NCI-H748 (cell line): ENCODE results near the gene PTPN7.
"Not testable (repeated sequence)": the region's sequence is repeated elsewhere in the genome, so short reads cannot be mapped to it uniquely, and the experiment has no call there.

Source experiments
- DNase-seq: peaks from one replicate; lab custom pipeline; 2025; ENCODE audit not compliant: unreplicated experiment; lab: John Stamatoyannopoulos, UW

Gene PTPN7

DNA sequence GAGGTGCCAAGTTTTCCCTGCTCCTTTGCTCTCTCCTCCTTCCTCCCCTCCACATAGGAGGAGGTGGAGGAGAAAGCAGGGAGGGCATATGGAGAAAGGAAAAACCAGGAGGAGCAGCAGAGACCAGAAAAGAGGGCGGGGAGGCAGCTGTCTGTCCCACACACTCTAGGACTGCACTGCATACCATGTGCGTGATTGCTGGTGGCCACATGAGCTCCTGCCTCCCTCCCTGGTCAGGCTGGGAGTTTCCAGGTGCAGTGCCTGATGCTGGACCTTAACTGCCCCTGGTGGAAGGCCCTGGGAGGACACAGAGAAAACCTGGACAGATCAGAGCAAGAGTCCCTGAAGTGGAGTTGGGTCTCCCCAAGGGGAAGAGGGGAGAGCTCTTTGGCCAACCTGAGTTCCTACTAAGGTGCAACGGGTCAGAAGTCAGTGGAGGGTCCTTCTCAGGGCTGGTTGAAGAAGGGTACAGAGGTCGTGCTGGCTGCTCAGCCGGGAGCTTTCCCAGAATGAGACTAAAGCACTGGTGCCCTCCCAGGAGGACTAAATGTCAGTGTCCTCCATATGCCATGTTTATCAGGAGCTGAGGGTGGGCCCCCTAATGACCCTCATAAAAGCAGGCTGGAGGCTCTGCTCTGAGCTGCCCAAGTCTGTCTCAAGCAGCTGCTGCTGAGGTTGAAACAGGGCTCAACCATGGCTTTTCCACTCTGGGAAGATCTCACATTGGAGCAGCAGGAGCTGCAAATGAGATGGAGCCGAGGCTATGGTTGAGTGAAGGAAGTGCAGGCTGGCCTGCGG lies 29.7 kb upstream of the PTPN7 start:
- peak; percentile 6 for DNase-seq

DNA sequence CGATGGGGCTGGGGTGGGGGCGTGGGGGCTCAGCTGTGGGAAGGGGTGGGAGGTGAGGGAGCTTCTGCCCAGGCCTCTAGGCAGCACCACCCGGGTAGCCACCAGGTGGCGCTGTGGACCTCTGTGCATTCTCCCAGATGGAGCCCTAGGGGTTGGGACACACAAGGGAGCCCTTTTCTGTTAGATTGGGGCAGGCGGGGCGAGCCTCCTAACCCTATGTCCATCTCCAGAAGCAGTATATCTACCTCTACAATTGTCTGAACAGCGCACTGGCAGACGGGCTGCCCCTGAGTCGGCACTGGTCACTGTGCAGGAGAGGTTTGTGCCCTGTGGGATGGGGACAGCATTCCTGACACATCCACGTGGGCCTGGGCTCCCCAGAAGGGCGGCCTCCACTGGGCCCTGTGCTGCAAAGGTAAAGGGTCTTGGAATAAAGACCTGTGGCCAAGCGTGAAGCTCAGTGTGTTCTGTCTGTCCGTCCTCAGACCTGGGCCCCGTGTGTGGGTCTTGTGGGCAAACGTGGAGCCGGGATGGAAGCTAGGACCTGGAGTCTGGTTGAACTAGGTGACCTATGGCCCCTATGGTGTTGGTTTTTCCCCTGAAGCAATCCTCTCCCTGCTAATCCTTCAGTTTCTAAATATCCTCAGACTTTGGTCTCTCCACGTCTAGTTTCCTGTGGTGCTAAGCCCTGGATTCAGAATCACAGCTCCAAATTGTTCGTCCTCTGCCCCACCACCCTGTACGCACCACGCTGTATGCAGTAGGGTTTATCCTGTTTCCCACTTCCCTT lies 28.8 kb upstream of the PTPN7 start:
- DNase-seq, result peak; percentile 57

- no peak for DNase-seq
Measured at GRCh38 chr1:202187697-202188407, 27.4 kb upstream of the PTPN7 start.

DNA sequence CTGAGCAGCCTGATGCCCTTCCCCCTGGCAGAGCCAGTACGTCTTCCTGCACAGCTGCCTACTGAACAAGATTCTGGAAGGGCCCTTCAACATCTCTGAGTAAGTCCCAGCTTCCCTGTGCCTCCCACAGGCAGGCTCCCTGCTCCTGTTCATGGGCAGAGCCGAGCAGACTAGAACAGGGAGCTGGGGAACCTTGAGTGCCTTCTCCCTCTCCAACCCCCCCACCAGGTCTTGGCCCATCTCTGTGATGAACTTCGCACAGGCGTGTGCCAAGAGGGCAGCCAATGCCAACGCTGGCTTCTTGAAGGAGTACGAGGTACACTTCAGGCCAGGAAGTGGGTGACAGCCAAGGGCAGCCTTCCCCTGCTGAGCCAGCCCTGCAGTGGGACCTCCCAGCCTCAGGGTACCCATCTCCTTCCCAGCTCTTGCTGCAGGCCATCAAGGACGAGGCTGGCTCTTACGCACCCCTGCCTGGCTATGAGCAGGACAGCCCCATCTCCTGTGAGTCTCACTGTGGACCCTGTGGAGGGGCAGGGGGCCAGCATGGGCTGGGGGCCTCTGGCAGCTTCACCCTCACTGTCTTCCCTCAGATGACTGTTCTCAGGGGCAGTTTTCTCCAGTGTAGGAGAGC lies 26.8 kb upstream of the PTPN7 start:
- no peak for DNase-seq

DNA sequence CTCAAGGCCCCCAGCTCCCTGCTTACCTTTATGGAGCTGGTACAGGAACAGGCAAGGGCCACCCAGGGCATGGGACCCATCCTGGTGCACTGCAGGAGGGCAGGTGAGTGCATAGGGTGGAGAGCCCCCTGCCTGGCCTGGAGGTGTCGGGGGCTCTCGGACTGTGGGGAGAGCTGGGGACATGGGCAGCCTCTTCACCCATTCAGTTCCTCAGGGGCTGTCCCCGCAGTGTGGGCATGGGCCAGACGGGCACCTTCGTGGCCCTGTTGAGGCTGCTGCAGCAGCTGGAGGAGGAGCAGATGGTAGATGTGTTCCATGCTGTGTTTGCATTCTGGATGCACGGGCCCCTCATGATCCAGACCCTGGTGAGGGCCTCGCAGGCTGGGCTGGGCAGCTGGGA lies 25.9 kb upstream of the PTPN7 start:
- DNase-seq, result no peak

DNA sequence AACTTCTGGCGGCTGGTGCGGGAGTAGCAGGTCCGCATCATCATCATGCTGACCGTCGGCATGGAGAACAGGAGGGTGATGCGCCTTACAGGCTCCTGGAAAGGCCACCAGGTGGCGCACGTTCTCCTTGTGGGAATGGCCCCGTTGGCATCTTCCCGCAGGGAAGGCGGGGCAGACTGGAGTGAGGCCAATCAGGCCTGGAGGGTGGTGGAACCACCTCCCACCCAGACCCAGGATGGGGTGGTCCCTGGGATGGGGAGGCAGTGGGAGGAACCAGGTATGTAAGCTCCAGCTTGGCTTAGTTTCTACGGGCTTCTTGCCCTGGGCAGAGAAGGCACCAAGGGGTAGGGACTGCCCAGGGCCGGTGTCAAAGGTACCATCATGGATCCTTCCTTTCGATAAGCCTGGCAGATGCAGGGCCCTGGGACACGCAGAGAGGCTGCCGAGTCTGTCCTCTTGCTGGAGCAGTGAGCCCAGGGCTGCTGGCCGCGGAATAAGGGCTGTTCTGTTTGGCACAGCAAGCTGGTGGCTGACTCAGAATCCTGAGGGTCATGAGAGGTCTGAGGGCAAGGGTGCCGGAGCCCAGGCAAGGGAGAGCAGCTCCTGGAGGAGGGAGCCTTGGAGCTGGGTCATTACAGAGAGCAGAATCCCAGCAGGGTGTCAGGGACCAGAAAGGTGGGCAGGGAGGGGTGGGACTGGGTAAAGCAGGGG lies 24.5 kb upstream of the PTPN7 start:
- DNase-seq, result peak; percentile 89

DNA sequence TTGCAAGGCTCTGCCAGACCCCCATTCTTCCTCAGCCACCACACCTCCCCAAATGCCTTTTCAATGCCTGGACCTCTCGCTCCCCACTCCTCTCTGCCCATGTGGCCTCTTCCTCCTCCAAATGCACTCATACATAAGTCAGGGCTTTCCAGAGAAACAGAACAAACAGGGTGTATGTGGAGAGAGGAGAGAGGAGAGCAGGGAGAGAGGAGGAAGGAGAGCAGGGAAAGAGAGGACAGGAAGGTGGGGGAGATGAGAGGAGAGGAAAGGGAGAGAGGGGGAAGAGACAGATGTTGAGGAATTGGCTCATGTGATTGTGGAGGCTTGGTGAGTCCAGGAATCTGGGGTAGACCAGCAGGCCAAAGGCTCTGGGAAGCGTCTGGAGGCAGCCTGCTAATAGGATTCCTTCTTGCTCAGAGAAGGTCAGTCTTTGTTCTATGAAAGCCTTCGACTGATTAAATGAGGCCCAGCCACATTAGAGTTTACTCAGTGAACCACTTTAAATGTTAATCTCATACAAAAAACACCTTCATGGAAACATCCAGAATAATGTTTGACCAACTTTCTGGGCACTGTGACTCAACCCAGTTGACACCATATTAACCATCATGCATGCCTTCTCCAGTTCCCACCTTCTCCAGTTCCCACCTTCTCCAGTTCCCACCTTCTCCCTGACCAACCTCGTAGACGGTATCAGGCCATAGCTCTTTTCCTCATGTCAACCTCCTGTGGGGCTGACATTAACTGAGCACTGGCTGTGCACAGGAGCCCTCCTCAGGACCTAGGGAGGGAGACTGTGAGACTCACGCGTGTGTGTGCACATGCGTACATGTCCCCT lies 21.9 kb upstream of the PTPN7 start:
- no peak for DNase-seq

- no peak for DNase-seq
Measured at GRCh38 chr1:202181586-202181985, 21.2 kb upstream of the PTPN7 start.

GRCh38 chr1:202180751-202181139 lies 20.3 kb upstream of the PTPN7 start:
- DNase-seq, result not testable (repeated sequence)

DNA sequence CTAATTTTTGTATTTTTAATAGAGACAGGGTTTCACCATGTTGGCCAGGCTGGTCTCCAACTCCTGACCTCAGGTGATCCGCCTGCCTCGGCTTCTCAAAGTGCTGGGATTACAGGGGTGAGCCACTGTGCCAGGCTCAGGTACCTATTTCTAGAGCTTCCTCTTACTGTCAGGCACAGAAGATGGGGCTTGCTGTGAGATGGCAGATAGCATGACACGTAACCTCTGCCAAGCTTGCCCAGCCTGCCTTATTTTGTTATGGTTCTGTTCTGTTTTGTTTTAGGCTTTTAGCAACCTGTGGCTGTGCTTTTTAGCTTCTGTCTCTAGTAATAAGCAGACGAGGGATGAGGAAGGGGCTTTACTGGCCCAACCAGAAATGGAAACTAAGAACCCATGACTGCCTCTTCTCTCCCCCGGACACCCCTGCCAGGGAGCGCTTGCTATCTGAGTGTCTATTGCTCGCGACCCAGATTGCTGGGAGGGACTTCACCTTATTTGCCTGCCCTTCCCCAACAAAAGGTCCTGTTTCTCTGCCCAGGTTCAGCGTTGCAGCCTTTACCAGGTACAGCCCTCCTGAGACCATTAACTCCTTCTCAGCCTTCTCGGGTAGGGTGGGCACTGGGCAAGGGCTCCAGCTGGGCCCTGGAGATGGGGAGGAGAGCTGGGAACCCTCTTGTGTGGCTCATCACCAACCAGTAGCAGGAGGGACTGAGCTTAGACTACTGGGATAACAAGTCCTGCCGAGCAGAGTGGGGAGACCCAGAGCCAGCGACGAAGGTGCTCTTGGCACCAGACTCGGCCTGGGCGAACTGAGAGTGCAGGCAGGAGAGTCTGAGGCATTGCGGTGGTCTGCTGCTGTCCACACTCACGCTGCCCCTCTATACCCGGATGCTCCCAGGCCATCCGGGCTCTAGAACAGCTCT lies 19.7 kb upstream of the PTPN7 start:
- DNase-seq, result no peak

GRCh38 chr1:202176949-202177927 lies 16.8 kb upstream of the PTPN7 start:
- no peak for DNase-seq

GRCh38 chr1:202173993-202174392 lies 13.6 kb upstream of the PTPN7 start:
- DNase-seq, result no peak

DNA sequence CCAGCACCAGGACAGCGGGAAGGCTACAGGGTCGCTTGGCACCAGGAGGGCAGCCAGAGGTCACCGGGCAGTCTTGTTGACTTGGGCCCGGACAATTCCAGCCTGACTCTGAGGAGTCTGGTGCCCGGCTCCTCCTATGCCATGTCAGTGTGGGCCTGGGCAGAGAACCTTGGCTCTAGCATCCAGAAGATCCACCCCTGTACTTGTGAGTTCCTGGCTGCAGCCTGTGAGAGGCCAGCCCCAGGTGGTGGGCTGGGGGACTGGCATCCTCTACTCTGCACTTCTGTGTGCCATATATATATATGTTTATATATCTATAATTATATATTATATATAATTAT lies 11.6 kb upstream of the PTPN7 start:
- DNase-seq, result peak; percentile 34

DNA sequence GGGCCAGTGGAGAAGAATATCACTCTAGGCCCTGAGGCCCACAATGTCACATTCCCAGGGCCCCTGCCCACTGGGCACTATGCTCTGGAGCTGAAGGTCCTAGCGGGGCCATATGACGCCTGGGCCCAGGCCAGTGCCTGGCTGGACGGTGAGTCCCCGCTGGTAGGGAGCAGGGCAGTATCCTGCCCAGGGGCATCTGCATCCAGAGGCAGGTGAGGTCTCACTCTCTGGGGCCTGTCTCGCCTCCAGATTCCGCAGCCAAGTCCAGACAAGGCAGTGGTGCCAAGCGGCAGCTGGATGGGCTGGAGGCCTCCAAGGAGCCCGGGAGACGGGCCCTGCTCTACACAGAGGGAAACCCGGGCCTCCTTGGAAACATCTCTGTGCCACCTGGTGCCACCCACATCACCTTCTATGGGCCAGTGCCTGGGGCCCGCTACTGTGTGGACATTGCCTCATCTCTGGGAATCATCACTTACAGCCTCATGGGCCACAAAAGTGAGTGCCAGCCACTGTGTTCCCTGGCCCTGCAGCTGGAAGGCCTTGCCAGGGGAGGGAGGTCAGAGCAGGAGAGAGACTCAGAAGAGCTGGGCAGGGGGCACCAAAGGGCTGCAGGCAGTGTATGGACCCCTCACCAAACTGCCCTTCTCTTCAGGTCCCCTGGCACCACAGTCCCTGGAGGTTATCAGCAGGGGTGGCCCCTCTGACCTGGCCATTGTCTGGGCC lies 11.1 kb upstream of the PTPN7 start:
- DNase-seq, result no peak

DNA sequence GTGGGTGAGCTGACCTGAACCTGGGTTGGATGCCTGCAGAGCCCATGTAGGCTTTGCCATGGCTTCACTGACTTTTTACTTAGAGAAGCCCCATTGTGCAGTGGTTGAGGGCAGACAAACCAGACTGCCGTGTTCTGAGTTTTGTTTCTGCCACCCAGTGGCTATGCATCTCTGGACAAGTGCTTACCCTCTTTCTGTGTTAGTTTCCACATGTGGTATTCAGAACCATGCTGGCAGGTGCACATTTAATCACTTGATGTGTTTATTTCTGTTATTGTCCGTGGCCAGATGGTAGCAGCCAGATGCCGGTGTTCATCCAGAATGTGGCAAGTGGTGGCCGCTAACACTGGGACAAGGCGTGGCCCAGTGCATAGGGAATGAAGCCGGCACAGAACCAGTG lies 10.3 kb upstream of the PTPN7 start:
- DNase-seq, result peak; percentile 42

- DNase-seq, result no peak
Measured at GRCh38 chr1:202168861-202169260, 8.5 kb upstream of the PTPN7 start.
